Activated T-cell treated with anti-CD3 and anti-CD28 coated beads, Interleukin-2, amount 50 U/mL, for 4 hours (primary cell): ENCODE results near the gene RASGRF1. TPM values are rescaled to one million over a fixed set of nuclear protein-coding genes. Genes with fewer than 3 reads are reported as not detected.
"Not testable (repeated sequence)": the region's sequence is repeated elsewhere in the genome, so short reads cannot be mapped to it uniquely, and the experiment has no call there.

Experiments
- ATAC-seq, 2 donors: fragments of 200-7000 bp; cut with Tn5 transposase; one replicate each; pipeline ENCODE4 v1.10.0; 2021
- DNase-seq: peaks from one replicate; pipeline ENCODE4 v3.0.0-alpha.2; 2020
- H3K27me3 Mint-ChIP-seq: one replicate; pipeline ENCODE4 v1.8.0; 2021; ENCODE audit warnings: low read depth, mixed read lengths
- H3K36me3 Mint-ChIP-seq: one replicate; pipeline ENCODE4 v1.8.0; 2022; ENCODE audit warnings: mixed read lengths; ENCODE audit not compliant: insufficient read depth
- H3K4me1 Mint-ChIP-seq: one replicate; pipeline ENCODE4 v1.8.0; 2021; ENCODE audit warnings: low read depth, mixed read lengths
- H3K4me3 Mint-ChIP-seq: one replicate; pipeline ENCODE4 v1.8.0; 2021; ENCODE audit warnings: mild to moderate bottlenecking, moderate library complexity, mixed read lengths
- H3K9me3 Mint-ChIP-seq: one replicate; pipeline ENCODE4 v1.8.0; 2021; ENCODE audit warnings: mixed read lengths
- total RNA-seq, 3 donors: library from RNA; stranded (reverse); gene quantifications; one replicate each; pipeline ENCODE4 v1.2.1, GENCODE V29; 2021

The RASGRF1 gene
- total RNA-seq, 3 donors from 2014 or later, result 0.05 TPM; not detected in 2

DNA sequence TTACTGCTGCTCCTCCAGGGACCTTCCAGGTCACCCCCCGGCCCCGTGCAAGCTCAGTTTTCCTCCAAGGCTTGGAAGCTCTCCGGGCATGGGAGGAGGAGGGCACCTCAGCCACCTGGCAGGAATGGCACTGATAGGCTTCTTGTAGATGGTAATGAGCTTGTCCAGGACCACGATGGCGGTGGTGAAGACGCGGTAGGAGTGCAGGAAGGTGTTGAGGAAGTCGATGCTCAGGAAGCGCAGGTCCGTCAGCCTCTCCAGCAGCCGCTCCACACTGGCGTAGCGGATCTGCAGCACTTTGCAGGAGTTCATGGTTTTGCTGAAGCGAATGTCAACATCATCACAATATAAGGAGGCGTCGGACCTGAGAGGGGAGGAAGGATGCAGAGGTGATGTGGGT is 84.5 kb downstream of the RASGRF1 start:
- no peaks in the 10 kb centered on the region for H3K9me3 Mint-ChIP-seq
- no peaks in the 10 kb centered on the region for H3K36me3 Mint-ChIP-seq
- no peak overlapping the region for H3K4me3 Mint-ChIP-seq
- DNase-seq (no peak), ATAC-seq (no peak)
- H3K4me1 Mint-ChIP-seq, result peaks cover 7% of the 10 kb centered on the region
- H3K27me3 Mint-ChIP-seq, result peaks cover 2% of the 10 kb centered on the region

GRCh38 chr15:79004336-79004735 is 86.2 kb downstream of the RASGRF1 start:
- no peaks in the 10 kb centered on the region for H3K36me3 Mint-ChIP-seq
- no peaks in the 10 kb centered on the region for H3K9me3 Mint-ChIP-seq
- peaks cover 7% of the 10 kb centered on the region for H3K4me1 Mint-ChIP-seq
- ATAC-seq, result peak; percentile 48 to 54
- no peak overlapping the region for H3K4me3 Mint-ChIP-seq
- H3K27me3 Mint-ChIP-seq, result no peaks in the 10 kb centered on the region
- no peak for DNase-seq

DNA sequence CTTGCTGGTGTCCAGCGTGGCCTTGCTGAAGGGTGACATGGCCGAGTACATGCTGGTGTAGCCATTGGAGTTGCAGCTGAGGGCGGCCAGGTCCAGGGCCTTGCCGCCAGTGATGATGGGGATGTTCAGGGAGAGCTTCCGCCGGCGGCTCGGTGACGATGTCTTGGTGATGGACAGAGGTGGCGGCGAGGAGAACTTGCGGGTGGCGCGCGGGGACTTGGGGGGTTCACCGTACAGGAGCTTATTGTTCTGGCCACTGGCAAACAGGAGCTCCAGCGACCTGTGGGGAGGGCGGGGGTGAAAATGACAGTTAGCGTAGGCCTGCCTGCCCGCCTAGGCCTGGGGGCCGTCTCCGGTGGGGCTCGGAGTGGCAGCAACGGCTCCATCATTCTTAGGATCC is 86.7 kb downstream of the RASGRF1 start:
- no peaks in the 10 kb centered on the region for H3K27me3 Mint-ChIP-seq
- ATAC-seq (no peak), DNase-seq (no peak)
- no peaks in the 10 kb centered on the region for H3K9me3 Mint-ChIP-seq
- peaks cover 7% of the 10 kb centered on the region for H3K4me1 Mint-ChIP-seq
- no peaks in the 10 kb centered on the region for H3K36me3 Mint-ChIP-seq
- no peak overlapping the region for H3K4me3 Mint-ChIP-seq

DNA sequence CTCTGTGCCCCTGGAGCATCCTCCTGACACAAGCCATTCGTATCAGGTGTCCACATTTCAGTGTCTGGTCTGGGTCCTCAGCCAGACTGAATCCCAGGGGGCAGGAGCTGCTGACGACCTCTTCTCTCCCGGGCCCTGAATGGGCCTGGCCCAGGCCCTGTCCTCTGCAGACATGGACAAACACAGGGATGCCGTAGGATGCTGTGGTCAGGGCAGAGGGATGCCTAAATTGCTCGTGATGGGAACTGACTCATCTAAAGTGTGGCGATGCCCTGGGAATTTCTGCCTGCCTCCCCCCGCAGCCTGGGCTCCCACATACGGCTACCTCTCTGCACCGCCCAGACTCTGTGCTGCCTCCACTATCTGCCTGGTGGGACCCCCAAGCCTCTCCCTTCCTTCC is 87.3 kb downstream of the RASGRF1 start:
- no peaks in the 10 kb centered on the region for H3K36me3 Mint-ChIP-seq
- no peak overlapping the region for H3K4me3 Mint-ChIP-seq
- DNase-seq, result no peak
- peaks cover 7% of the 10 kb centered on the region for H3K4me1 Mint-ChIP-seq
- no peaks in the 10 kb centered on the region for H3K9me3 Mint-ChIP-seq
- ATAC-seq, result no peak
- no peaks in the 10 kb centered on the region for H3K27me3 Mint-ChIP-seq

- Mint-ChIP-seq H3K4me3 (no peak overlapping the region), H3K36me3 (no peaks in the 10 kb centered on the region), H3K4me1 (peaks cover 7% of the 10 kb centered on the region), H3K9me3 (no peaks in the 10 kb centered on the region), H3K27me3 (no peaks in the 10 kb centered on the region)
- DNase-seq, result no peak
- ATAC-seq, result no peak
Observed at GRCh38 chr15:79002581-79002980, 88.0 kb downstream of the RASGRF1 start.

- no peaks in the 10 kb centered on the region for H3K9me3 Mint-ChIP-seq
- H3K27me3 Mint-ChIP-seq, result no peaks in the 10 kb centered on the region
- ATAC-seq (no peak), DNase-seq (no peak)
- no peak overlapping the region for H3K4me3 Mint-ChIP-seq
- H3K36me3 Mint-ChIP-seq, result no peaks in the 10 kb centered on the region
- H3K4me1 Mint-ChIP-seq, result peaks cover 3% of the 10 kb centered on the region
Observed at GRCh38 chr15:78999636-79000035, 90.9 kb downstream of the RASGRF1 start.

DNA sequence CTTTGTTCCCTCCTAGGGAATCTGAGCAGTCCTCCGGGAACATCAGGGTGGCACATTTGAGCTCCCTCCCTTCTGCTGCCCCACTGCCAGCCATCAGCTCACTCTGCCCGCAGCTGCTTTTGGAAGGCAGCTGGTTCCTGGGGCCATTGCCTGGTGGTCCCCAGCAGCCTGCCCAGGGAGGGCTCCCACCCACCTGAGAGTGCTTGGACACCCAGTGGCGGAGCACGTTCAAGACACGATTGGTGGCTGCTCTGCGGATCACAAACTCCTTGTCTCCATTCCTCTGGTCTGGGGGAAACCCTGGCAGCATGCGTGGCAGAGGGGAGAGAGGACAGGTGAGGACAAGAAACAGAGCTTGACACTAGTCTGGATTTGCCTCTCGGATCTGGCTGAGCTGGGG is 92.1 kb downstream of the RASGRF1 start:
- Mint-ChIP-seq H3K9me3 (no peaks in the 10 kb centered on the region), H3K36me3 (no peaks in the 10 kb centered on the region), H3K4me1 (no peaks in the 10 kb centered on the region), H3K27me3 (no peaks in the 10 kb centered on the region), H3K4me3 (no peak overlapping the region)
- DNase-seq (no peak), ATAC-seq (no peak)

DNA sequence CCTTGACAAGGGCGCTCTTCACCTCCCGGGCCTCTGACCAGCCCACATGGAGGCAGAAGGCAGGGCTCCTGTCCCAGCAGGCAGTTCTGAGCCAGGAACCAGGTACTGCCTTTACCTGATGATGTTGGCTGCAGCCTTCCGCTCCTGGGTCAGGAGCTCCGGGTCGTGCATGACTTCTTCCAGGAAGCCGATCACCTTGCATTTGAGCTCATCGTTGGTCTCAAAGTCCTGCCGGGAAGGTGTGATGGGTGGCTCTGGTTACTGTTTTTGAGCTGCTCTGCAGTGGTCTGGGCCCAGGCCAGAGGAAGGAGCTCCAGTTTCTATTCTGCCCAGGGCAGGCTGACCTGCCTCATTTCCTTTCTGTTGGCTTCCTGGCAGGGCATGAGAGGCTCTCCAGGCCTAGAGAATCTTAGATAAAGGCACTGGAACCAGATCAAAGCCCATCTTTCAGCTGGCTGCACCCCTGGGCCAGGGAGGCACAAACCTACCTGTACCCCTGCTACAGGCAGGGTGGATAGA is 92.5 kb downstream of the RASGRF1 start:
- Mint-ChIP-seq H3K4me1 (no peaks in the 10 kb centered on the region), H3K4me3 (no peak overlapping the region), H3K27me3 (no peaks in the 10 kb centered on the region), H3K36me3 (no peaks in the 10 kb centered on the region), H3K9me3 (no peaks in the 10 kb centered on the region)
- DNase-seq (no peak), ATAC-seq (no peak)

- no peak for DNase-seq
- ATAC-seq, result no peak
- H3K4me1 Mint-ChIP-seq, result no peaks in the 10 kb centered on the region
- no peak overlapping the region for H3K4me3 Mint-ChIP-seq
- H3K9me3 Mint-ChIP-seq, result no peaks in the 10 kb centered on the region
- H3K27me3 Mint-ChIP-seq, result no peaks in the 10 kb centered on the region
- no peaks in the 10 kb centered on the region for H3K36me3 Mint-ChIP-seq
Observed at GRCh38 chr15:78996894-78997275, 93.7 kb downstream of the RASGRF1 start.

DNA sequence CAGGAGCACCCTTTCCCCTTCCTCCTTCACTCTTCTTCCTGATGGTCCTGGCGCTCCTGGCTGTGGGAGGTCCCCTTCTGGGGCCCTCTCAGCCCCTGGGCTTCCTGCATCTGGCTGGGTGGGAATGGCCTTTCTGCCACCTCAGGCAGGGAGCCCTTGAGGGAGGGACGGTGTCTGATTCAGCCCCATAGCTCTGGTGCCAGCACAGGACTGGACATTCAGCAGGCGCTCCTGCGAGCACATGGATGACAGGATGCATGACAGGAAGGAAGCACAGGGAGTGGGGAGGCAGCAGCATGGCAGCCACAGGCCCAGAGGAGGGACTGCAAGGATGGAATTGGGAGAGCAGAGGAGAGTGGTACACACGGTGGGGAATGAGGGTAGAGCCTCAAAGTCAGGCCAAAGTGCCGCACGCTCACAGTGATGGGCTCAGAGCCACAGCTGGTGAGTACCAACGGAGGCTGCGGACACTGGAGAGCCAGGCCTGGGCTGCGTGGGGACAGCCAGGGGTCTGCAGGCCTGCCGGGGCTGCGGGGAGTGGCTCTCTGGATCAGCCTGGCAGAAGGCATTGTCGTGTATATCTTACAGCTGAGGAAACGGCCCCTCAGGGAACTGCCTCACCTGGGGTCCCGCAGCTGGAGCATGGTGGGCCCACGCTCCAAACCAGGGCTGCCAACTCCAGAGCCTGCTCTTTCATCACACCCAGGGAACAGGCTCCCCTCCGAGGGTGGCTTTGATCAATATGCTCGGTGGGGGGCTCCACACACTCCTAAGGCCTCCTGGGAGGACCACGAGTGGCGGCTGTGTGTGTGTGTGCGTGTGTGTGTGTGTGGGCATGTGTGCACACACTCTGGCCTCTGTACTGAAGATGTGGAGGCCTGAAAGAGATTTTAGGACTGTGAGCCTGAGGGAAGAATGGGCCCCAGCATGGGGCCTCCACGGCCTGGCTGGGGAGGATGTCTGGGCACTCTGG is 94.4 kb downstream of the RASGRF1 start:
- Mint-ChIP-seq H3K36me3 (no peaks in the 10 kb centered on the region), H3K27me3 (no peaks in the 10 kb centered on the region), H3K4me3 (no peak overlapping the region), H3K9me3 (no peaks in the 10 kb centered on the region), H3K4me1 (no peaks in the 10 kb centered on the region)
- DNase-seq (no peak), ATAC-seq (no peak)

- H3K4me1 Mint-ChIP-seq, DNase-seq, H3K4me3 Mint-ChIP-seq, H3K9me3 Mint-ChIP-seq, H3K36me3 Mint-ChIP-seq, H3K27me3 Mint-ChIP-seq, ATAC-seq: not testable (repeated sequence)
Observed at GRCh38 chr15:78995161-78995560, 95.4 kb downstream of the RASGRF1 start.

GRCh38 chr15:78993931-78994530 is 96.5 kb downstream of the RASGRF1 start:
- Mint-ChIP-seq H3K4me3 (no peak overlapping the region), H3K36me3 (no peaks in the 10 kb centered on the region), H3K27me3 (no peaks in the 10 kb centered on the region), H3K4me1 (no peaks in the 10 kb centered on the region), H3K9me3 (no peaks in the 10 kb centered on the region)
- no peak for ATAC-seq
- DNase-seq, result no peak

DNA sequence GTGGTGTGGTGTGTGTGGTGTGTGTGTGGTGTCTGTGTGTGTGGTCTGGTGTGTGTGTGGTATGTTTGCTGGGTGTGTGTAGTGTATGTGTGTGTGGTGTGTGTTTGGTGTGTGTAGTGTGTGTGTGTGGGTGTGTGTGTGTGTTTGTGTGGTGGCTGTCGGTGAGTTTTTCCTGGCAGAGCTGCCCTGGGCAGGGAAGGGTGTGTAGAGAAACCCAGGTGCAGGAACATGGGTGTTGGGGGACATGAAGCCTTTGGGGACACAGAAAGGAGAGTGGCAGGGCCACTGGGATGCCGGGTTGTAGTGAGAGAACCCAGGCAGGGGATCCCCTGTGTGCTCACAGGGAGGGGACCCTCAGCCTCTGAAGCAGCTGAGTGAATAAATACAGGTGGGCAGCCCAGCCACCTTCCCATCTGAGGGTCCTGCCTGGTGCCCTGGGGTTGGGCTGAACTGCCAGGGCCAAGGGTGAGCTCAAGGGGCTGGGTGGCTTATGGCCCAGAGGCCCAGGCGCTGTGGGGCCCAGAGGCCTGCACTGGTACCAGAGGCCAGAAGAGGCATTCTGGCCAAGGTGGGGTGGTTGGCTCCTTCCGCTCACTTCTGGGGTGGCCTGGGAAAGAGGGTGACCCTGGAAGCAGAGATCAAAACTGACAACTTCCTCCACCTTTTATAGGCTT is 97.2 kb downstream of the RASGRF1 start:
- no peak for DNase-seq
- ATAC-seq, result no peak
- H3K36me3 Mint-ChIP-seq, result no peaks in the 10 kb centered on the region
- H3K4me3 Mint-ChIP-seq, result no peak overlapping the region
- H3K9me3 Mint-ChIP-seq, result no peaks in the 10 kb centered on the region
- H3K27me3 Mint-ChIP-seq, result no peaks in the 10 kb centered on the region
- no peaks in the 10 kb centered on the region for H3K4me1 Mint-ChIP-seq

GRCh38 chr15:78992416-78993256 is 97.9 kb downstream of the RASGRF1 start:
- H3K27me3 Mint-ChIP-seq, result no peaks in the 10 kb centered on the region
- ATAC-seq (no peak), DNase-seq (no peak)
- H3K9me3 Mint-ChIP-seq, result no peaks in the 10 kb centered on the region
- H3K4me1 Mint-ChIP-seq, result no peaks in the 10 kb centered on the region
- H3K36me3 Mint-ChIP-seq, result no peaks in the 10 kb centered on the region
- H3K4me3 Mint-ChIP-seq, result no peak overlapping the region
